Activated CD4-positive, alpha-beta T cell treated with anti-CD3 and anti-CD28 coated beads, Interleukin-2, amount 50 U/mL, for 16 hours (primary cell): ENCODE data around the gene BCKDK.
"Not testable (repeated sequence)": the region's sequence is repeated elsewhere in the genome, so short reads cannot be mapped to it uniquely, and the experiment has no call there.

Experiments used
- DNase-seq: peaks from one replicate; pipeline ENCODE4 v3.0.0-alpha.2; 2020

Gene BCKDK

GRCh38 chr16:31129568-31130335, 21.6 kb downstream of the BCKDK start:
- no peak for DNase-seq

- DNase-seq, result no peak
Observed at GRCh38 chr16:31130336-31130891, 22.2 kb downstream of the BCKDK start.

DNA sequence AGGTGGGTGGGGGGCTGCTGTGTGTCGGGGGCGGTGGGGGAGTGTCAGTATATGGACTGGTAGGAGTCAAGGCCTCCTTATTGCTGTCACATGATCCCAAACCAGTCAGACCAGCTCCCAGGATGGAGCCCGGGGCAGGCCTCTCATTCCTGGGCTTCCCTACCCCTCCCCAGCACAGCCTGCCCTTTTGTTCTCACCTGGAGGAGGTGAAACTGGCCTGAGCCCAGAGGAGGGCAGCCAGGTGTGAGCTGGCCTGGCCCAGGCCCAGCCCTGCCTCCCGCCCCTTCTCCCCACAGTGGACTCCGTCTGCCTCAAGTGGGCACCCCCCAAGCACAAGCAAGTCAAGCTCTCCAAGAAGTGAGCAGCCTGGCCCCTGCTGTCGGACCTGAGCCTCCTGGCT, 22.7 kb downstream of the BCKDK start:
- DNase-seq, result no peak

DNA sequence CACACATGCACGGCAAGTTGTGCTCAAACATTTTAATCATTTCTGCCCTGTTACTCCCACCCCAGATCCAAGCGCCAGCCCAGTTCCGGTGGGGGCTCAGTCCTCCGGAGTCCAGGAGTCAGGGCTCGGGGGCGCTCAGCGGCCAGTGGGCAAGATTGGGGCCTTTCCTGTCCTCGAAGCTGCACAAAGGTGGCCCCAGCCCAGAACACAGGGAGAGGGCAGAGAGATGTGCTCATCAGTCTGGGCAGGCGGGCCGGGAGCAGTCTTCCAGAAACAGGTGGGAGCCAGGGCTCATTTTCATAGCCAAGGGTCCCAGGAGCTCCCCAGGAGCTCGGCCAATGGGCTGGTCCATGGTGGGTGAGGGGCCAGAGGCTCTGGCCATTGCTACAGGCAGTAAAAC, 23.2 kb downstream of the BCKDK start:
- no peak for DNase-seq

DNA sequence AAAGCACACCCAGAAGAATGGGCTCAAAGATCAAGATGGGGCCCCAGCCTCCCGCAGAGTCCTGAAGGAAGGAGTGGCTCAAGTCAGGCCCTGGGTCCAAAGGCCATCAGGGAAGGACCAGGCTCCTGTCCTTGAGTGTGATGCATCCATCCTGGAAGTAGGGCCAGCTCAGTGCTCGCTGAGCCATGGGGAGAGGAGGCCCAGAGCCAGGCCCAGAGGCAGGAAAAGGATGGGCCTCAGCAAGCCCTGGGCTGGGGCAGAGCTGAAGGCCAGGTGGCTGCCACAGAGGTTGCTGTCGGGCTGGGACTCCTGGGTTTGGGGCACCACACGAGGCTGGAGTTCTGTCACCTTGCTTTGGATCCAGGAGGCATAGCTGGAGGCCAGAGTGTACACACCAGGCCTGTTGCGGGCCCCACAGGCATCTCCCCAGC, 23.7 kb downstream of the BCKDK start:
- no peak for DNase-seq

GRCh38 chr16:31132303-31132979, 24.3 kb downstream of the BCKDK start:
- DNase-seq, result no peak

DNA sequence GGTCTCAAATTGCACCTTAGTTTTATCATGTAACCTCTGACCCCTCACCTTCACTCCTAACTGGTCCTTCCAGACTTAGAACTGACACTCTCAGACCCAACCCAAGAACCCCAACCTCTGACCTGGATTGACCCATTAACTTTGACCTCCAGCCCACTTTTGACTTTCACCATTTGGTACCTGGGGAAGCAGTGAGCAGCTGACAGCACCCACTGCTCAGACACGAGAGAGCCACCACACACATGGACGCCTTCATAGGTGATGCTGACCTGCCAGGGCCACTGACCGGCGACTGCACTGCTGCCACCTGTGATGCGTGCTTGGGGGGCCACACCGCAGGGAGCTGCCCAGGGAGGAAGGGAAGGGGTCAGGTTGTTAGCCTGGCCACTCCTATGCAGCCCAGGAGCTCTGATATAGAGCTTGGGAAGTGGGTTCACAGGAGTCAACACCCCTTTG, 24.9 kb downstream of the BCKDK start:
- no peak for DNase-seq

DNA sequence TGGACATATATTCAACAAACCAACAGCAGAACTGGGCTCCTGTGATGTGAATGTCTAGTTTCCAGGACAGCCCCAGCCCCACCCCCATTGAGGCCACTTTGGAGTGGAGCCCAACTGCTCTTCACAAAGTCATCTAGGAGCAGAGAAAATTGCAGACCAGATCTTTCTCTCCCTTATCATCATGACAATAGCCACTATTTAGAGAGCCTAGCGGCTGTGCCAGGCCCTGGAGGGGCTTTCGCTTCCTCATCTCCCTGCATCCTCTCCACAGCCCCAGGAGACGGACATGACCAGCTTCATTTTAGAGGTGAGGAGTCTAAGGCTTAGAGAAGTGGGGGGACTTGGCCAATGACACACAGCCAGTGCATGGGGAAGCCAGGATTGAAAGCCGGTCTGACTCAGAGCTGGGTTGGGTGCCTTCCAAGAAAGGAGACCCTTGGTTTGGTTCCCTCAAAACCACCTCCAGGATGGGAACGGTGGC, 25.9 kb downstream of the BCKDK start:
- DNase-seq, result no peak

GRCh38 chr16:31134625-31135534, 26.7 kb downstream of the BCKDK start:
- DNase-seq, result no peak

DNA sequence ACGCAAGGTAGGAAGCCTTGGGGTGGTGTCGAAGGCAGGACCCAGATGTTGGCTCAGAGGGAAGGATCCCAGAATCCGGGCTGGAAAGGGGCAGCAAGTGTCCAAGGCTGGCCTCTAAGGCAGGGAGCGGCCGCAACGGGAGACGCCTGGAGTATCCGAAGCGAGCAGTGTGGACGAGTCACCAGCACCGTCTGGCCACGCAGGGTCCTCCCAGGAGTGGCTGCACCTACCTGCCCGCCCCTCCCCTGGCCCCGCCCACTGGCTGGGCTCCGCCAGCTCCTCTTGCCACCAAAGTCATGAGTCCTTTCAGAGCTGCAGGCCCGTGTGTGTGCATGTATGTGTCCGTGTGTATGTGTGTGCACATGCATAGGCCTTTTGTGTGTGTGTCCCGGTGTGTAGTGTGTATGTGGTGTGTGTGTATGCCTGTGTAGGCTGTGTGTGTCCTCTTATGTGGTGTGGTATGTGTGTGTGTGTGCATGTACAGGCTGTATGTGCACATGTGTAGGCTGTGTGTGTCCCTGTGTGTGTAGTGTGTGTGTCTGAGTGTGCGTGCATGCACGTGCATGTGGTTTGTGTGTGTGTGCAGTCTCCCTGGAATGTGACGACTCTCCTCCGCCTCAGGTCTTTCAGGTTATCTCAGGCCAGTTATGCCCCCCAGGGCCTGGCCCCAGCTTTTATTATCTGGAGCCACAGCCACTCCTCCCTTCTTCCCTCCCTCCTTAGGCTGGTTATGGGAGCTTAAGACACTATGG, 27.5 kb downstream of the BCKDK start, which contains the start of gene PRSS8:
PRSS8 (minus strand) TSS at position 193 of the 752 bp plus-strand sequence. CDS start 229 bp downstream, outside the sequence.
- no peak for DNase-seq

GRCh38 chr16:31136287-31136662, 28.1 kb downstream of the BCKDK start:
- no peak for DNase-seq

- DNase-seq, result not testable (repeated sequence)
Observed at GRCh38 chr16:31136822-31137499, 28.8 kb downstream of the BCKDK start.

- no peak for DNase-seq
Observed at GRCh38 chr16:31138621-31139578, 30.7 kb downstream of the BCKDK start.

DNA sequence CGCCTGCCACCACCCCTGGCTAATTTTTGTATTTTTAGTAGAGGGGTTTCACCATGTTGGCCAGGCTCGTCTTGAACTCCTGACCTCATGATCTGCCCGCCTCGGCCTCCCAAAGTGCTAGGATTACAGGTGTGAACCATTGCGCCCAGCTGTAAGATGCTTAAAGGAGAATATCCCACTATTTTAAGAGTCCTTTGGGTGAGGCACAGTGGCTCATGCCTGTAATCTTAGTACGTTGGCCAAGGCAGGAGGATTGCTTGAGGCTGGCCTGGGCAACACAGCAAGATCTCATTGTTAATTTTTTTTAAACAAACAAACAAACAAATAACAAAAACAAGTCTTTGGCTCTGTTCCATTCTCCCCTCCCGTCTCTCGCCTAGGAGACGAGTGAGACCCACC, 32.9 kb downstream of the BCKDK start:
- not testable (repeated sequence) for DNase-seq

GRCh38 chr16:31141489-31142108, 33.4 kb downstream of the BCKDK start:
- DNase-seq, result no peak

DNA sequence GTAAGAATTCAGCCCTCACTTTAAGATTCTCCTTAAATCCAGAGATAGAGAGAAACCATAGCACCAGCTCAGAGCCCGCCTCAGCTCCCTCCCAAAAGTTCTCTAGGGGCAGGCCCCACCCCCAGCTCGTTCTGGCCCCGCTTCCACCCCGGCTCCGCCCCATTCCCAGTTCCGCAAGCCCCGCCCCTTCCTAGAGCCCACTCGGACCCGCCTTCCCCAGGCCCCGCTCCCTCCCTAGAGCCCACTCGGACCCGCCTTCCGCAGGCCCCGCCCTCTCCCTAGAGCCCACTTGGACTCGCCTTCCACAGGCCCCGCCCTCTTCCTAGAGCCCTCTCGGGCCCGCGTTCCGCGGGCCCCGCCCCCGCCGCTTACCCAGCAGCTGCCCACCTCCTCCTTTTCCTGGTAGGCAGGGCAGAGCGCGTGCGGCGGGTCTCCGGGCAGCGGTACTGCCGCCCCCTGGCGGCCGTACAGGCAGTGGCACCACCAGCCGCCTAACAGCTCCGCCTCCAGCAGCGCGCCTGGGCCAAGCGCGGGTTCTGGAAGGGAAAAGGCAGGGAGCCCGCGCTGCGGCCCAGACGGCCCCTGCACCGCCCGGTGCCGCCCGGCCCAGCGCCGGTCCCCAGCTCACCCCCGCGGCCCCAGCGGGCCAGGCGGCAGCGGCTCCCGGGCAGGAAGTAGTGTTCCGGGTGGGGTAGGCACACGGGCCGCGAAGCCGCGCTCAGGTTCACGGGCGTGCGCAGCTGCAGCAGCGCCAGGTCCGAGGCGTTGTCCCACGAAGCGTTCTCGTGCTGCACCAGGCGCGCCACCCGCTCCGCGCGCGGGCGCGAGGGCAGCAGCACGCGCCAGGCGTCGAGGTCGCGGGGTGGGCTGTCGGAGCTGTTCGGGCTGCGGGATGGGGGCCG, 34.2 kb downstream of the BCKDK start:
- peak; percentile 99 for DNase-seq

DNA sequence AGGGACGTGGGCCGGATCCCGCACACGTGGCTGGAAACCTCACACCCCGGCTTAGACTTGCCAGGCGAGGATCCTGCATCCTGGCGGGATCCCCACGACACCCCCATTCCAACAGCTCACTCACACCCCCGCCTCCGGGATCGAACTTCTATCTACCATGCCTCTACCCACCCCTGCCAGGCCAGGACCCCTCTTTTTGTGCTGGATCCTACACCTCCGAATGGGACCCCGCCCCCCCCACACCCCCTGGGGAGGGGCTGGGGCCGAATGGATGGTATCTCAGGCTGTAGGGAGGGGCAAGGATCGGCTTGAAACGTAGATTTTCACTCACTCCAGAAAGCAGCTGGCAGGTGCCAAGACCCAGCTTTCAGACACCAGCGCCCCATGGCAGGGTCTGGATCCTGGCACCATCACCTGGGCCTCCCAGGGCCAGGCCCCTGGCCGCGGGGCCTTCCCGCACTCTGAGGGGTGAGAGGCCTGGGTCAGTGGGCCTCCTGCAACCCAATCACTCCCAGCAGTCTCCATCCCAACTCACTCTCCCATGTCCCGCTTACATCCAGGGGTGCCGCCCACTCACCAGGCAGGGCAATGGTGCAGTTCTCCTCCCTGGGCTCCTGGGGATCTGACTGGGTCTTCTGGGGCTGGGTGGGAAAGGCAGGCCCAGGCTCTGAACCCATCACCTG, 35.0 kb downstream of the BCKDK start:
- no peak for DNase-seq

- no peak for DNase-seq
Observed at GRCh38 chr16:31143694-31144148, 35.5 kb downstream of the BCKDK start.
